BJ (cell line): ENCODE measurements around the gene ANKZF1. TPM values are rescaled to one million over a fixed set of nuclear protein-coding genes. Genes with fewer than 3 reads are reported as not detected.

ENCODE experiments used
- CTCF ChIA-PET: fragments of 350-600 bp; formaldehyde crosslinking; extraction: SDS; loops from one replicate; lab custom pipeline; 2021; ENCODE audit warnings: antibody characterized with exemption, inconsistent platforms; lab: Yijun Ruan, JAX
- POLR2A ChIA-PET: fragments of 300-600 bp; sonication (Branson Sonifier 250); formaldehyde crosslinking; extraction: SDS; loops from one replicate; lab custom pipeline; 2021; ENCODE audit warnings: antibody characterized with exemption; lab: Charles Lee
- DNase-seq: peaks from one replicate; pipeline ENCODE4 v3.0.0-alpha.2; 2011; ENCODE audit warnings: low read depth
- H3K27me3 ChIP-seq: 2 replicates; pipeline ENCODE4 v1.6.0; 2011; ENCODE audit warnings: low read length; ENCODE audit not compliant: control insufficient read depth, insufficient read depth
- H3K36me3 ChIP-seq: 2 replicates; pipeline ENCODE4 v1.5.1; 2011; ENCODE audit warnings: low read length; ENCODE audit not compliant: control insufficient read depth, insufficient read depth
- H3K4me3 ChIP-seq: 2 replicates; pipeline ENCODE4 v1.5.1; 2011; ENCODE audit warnings: low read depth, mild to moderate bottlenecking, control low read depth, low read length
- CTCF ChIP-seq: IDR thresholded peaks from 2 replicates; pipeline ENCODE4 v1.5.1; 2011; ENCODE audit warnings: low read depth, mild to moderate bottlenecking, control low read depth, inconsistent platforms, low read length, moderate library complexity; ENCODE audit not compliant: insufficient read depth
- polyA plus RNA-seq: library from polyadenylated mRNA; depleted of rRNA; stranded (reverse); fragments of >200 nt; gene quantifications from 2 replicates; pipeline ENCODE4 v1.2.3, GENCODE V29; 2011

Gene ANKZF1
- polyA plus RNA-seq, 1 experiment: 37.7 TPM

GRCh38 chr2:219221957-219222518, 7.6 kb upstream of the ANKZF1 start:
- POLR2A ChIA-PET: no interaction called here
- peaks cover 54% of the 10 kb centered on the region for H3K36me3 ChIP-seq
- no peak overlapping the region for H3K4me3 ChIP-seq
- H3K27me3 ChIP-seq: no peaks in the 10 kb centered on the region
- CTCF ChIA-PET: interaction anchor here (2.2 kb wide), 1 partner anchor 73 kb away, joined by 15 read pairs; no protein-coding TSS in a partner anchor
- no peak for DNase-seq
- no peak for TF ChIP-seq CTCF

GRCh38 chr2:219223831-219224610, 5.6 kb upstream of the ANKZF1 start:
- Histone ChIP-seq H3K27me3 (no peaks in the 10 kb centered on the region), H3K4me3 (no peak overlapping the region), H3K36me3 (peaks cover 54% of the 10 kb centered on the region)
- ChIA-PET CTCF (interaction anchor here (0.8 to 1.0 kb wide), 2 partner anchors 55 to 75 kb away, joined by 4 read pairs; partner anchors contain the start of gene DNAJB2), POLR2A (no interaction called here)
- no peak for DNase-seq
- no peak for TF ChIP-seq CTCF

- ChIA-PET POLR2A (no interaction called here), CTCF (no interaction called here)
- TF ChIP-seq CTCF: no peak
- H3K27me3 ChIP-seq: no peaks in the 10 kb centered on the region
- H3K36me3 ChIP-seq: peaks cover 46% of the 10 kb centered on the region
- no peak overlapping the region for H3K4me3 ChIP-seq
- DNase-seq: no peak
Measured at GRCh38 chr2:219225350-219225749, 4.3 kb upstream of the ANKZF1 start.

GRCh38 chr2:219228041-219228910, 1.3 kb upstream of the ANKZF1 start:
- Histone ChIP-seq H3K27me3 (no peaks in the 10 kb centered on the region), H3K4me3 (peak overlapping the region; percentile 64), H3K36me3 (peaks cover 35% of the 10 kb centered on the region)
- DNase-seq: no peak
- CTCF ChIA-PET: interaction anchor here (0.8 to 4.9 kb wide), 8 partner anchors 9 to 70 kb away, joined by 3 to 29 read pairs (median 7); partner anchors contain the start of genes ABCB6, GLB1L, NHEJ1 and SLC23A3
- TF ChIP-seq CTCF: no peak
- POLR2A ChIA-PET: interaction anchor here (0.5 kb wide), 1 partner anchor 267 kb away, joined by 3 read pairs; no protein-coding TSS in a partner anchor
